ENCODE data around the gene CLNS1A.
A peak's percentile ranks its signal among the peaks of the same experiment; 100 is the strongest.

CLNS1A gene, protein sequence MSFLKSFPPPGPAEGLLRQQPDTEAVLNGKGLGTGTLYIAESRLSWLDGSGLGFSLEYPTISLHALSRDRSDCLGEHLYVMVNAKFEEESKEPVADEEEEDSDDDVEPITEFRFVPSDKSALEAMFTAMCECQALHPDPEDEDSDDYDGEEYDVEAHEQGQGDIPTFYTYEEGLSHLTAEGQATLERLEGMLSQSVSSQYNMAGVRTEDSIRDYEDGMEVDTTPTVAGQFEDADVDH

DNA sequence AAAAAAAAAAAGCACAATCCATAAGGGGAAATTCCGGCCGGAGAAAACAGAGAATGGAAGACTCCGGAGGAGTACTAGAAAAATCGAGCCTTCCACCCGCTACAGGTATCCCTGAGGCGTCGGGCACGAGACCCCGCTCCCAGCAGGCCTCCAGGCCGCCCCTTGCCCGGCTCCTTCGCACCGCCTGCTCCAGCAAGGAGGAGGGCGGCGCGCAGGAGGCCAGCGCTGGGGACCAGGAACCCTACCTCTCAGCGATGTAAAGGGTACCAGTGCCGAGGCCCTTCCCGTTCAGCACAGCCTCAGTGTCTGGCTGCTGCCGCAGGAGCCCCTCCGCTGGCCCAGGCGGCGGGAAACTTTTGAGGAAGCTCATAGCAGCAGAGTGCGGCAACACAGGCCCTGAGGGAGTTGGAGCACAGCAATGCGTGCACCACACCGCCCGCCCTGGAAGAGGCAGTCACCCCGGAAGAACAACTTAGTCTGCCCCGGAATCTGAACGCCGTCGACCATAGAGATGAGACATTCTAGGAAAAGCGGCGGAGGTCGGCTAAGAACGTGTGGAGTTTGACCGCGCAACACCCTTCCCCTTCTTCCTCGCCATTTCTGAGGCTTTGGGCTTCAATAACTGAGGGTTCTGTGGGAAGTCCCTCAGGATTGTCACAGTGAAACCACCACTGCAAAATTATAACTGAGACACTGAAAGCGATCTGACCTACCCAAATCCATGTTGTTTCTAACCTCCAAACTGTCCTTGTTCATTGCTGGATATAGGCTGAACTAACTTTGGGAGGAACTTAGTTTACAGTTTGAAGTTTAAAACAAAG is at the start of gene CLNS1A:
Gene CLNS1A (minus strand): TSS at position 450 of the 821 bp plus-strand sequence. CDS start 80 bp downstream, at position 370.
- TF ChIP-seq, protein P1, sequence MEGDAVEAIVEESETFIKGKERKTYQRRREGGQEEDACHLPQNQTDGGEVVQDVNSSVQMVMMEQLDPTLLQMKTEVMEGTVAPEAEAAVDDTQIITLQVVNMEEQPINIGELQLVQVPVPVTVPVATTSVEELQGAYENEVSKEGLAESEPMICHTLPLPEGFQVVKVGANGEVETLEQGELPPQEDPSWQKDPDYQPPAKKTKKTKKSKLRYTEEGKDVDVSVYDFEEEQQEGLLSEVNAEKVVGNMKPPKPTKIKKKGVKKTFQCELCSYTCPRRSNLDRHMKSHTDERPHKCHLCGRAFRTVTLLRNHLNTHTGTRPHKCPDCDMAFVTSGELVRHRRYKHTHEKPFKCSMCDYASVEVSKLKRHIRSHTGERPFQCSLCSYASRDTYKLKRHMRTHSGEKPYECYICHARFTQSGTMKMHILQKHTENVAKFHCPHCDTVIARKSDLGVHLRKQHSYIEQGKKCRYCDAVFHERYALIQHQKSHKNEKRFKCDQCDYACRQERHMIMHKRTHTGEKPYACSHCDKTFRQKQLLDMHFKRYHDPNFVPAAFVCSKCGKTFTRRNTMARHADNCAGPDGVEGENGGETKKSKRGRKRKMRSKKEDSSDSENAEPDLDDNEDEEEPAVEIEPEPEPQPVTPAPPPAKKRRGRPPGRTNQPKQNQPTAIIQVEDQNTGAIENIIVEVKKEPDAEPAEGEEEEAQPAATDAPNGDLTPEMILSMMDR (IDR thresholded peaks at IDR 0.05; ENCODE audit: low read depth, low read length): no peak
- peak; percentile 89 for DNase-seq (ENCODE audit: low read depth, low spot score)
- in situ Hi-C loops (cut with HindIII; ENCODE audit: low sequenced_read_pairs): no loop called here
- peak within 1 kb of the TSS; percentile 71 for H3K4me3 ChIP-seq (ENCODE audit: low read depth, low read length)

DNA sequence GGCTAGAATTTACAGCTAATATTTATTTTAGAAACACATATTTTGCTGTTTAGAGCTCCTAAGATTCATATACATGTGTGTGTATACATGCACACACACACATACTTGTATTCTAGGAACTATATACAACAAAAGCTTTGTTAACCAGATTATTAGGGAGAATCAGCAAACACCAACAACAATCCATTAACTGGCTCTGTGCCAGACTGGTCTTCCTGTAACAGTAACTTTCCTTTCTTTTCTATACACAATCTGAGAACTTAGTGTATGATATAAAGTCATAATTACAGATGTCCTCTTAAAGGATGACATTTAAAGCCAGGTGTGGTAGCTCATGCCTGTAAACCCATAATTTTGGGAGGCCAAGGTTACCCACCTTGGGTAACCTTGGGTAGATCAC is 49.5 kb upstream of the CLNS1A start:
- H3K4me3 ChIP-seq (ENCODE audit: low read depth, low read length): no peak overlapping the region
- in situ Hi-C loops (cut with HindIII; ENCODE audit: low sequenced_read_pairs): no loop called here
- TF ChIP-seq, protein P1 (IDR thresholded peaks at IDR 0.05; ENCODE audit: low read depth, low read length): no peak
- no peak for DNase-seq (ENCODE audit: low read depth, low spot score)

DNA sequence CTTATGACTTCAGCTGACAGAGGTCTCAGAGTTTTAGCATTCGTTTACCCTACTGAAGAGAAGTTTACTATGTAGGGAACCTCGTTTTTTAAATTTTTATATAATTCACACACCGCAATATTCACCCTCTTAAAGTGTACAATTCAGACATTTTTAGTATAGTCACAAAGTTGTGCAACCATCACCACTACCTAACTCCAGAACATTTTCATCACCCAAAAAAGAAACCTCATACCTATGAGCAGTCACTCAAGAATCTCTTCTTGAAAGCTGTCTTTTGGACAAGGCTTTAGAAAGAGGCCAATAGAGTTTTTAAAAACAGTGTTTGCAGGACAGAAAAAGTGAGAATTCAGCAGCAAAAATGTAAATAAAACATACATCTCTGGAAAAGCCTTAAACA is 39.5 kb upstream of the CLNS1A start:
- H3K4me3 ChIP-seq (ENCODE audit: low read depth, low read length): no peak overlapping the region
- TF ChIP-seq, protein P1 (IDR thresholded peaks at IDR 0.05; ENCODE audit: low read depth, low read length): no peak
- in situ Hi-C loops (cut with HindIII; ENCODE audit: low sequenced_read_pairs): no loop called here
- no peak for DNase-seq (ENCODE audit: low read depth, low spot score)

DNA sequence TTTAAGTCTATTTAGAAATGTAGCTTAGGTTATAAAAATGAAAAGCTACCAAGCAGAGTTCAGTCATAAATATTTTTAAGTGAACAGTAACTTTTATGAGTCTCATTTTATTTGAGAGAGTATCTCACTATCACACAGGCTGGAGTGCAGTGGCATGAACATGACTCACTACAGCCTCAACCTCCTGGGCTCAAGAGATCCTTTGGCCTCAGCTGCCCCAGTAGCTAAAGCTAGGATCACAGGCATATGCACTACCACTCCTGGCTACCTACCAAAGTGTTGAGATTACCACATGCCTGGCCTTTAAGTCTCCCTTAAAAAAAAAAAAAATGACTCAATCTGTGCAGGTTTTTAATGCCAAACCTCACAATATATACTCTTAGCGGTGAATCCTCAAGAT is 34.7 kb upstream of the CLNS1A start:
- no peak overlapping the region for H3K4me3 ChIP-seq (ENCODE audit: low read depth, low read length)
- peak; percentile 92 for DNase-seq (ENCODE audit: low read depth, low spot score)
- TF ChIP-seq, protein P1 (IDR thresholded peaks at IDR 0.05; ENCODE audit: low read depth, low read length): no peak
- in situ Hi-C loops (cut with HindIII; ENCODE audit: low sequenced_read_pairs): no loop called here

DNA sequence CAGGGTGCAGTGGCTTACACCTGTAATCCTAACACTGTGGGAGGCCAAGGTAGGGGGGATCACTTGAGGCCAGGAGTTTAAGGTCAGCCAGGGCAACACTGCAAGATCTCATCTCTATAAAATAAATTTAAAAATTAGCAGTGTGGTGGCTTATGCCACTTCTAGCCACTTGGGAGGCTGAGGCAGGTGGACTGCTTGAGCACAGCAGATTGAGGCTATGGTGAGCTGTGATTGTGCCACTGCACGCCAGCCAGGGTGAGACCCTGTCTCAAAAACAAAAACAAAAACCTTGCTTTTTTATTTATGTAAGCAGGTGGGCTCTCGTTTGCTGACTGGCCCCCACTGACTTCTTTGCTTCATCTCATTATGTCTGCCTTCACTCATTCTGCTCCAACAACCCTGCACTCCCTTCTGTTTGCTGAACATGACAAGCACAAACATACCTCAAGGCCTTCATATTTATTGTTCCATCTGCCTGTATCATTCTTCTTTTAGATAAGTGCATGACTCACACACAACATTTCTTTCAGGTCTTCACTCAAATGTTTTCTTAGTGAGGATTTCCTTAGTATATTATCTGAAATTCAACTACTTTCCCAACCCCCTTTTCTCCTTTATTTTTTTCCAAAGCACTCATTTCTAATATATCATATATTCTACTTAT is 32.4 kb upstream of the CLNS1A start:
- DNase-seq (ENCODE audit: low read depth, low spot score): peak; percentile 16
- H3K4me3 ChIP-seq (ENCODE audit: low read depth, low read length): no peak overlapping the region
- in situ Hi-C loops (cut with HindIII; ENCODE audit: low sequenced_read_pairs): no loop called here
- TF ChIP-seq, protein P1 (IDR thresholded peaks at IDR 0.05; ENCODE audit: low read depth, low read length): no peak

DNA sequence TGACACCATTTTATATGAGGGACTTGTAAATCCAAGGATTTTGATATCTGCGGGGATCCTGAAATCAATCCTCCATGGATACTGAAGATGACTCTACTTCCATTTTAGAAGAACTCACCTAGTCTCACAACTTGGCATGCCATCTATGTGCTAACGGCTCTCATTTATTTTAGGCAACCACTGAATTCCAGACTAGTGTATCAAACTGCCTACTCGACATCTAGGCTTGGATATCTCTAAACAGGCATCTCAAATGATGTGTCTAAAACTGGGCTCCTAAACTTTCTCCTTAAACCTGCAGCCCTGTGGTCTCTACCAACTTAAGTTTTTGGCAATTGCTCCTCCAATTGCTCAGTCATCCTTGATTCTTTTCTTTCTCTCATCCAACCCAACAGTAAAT is 31.2 kb upstream of the CLNS1A start:
- in situ Hi-C loops (cut with HindIII; ENCODE audit: low sequenced_read_pairs): no loop called here
- TF ChIP-seq, protein P1 (IDR thresholded peaks at IDR 0.05; ENCODE audit: low read depth, low read length): no peak
- peak; percentile 9 for DNase-seq (ENCODE audit: low read depth, low spot score)
- H3K4me3 ChIP-seq (ENCODE audit: low read depth, low read length): no peak overlapping the region

Data from astrocyte of the spinal cord (primary cell).